ENCODE measurements around the gene ACTL6B. TPM values are rescaled to one million over a fixed set of nuclear protein-coding genes. Genes with fewer than 3 reads are reported as not detected.
A peak's percentile ranks its signal among the peaks of the same experiment; 100 is the strongest.

Gene ACTL6B
- total RNA-seq, 4 donors from 2014 or later: not detected

- no peak for TF ChIP-seq CTCF (IDR thresholded peaks at IDR 0.05)
- no peak for ATAC-seq (ENCODE audit: low FRiP score)
- no peak for DNase-seq (ENCODE audit: low spot score)
Observed at GRCh38 chr7:100682991-100683658, 26.9 kb upstream of the ACTL6B start.

GRCh38 chr7:100682228-100682741, 26.0 kb upstream of the ACTL6B start:
- no peak for DNase-seq (ENCODE audit: low spot score)
- no peak for TF ChIP-seq CTCF (IDR thresholded peaks at IDR 0.05)
- ATAC-seq (ENCODE audit: low FRiP score): no peak

GRCh38 chr7:100681491-100682227, 25.4 kb upstream of the ACTL6B start:
- no peak for DNase-seq (ENCODE audit: low spot score)
- no peak for TF ChIP-seq CTCF (IDR thresholded peaks at IDR 0.05)
- no peak for ATAC-seq (ENCODE audit: low FRiP score)

- TF ChIP-seq CTCF (IDR thresholded peaks at IDR 0.05): no peak
Observed at GRCh38 chr7:100680576-100681271, 24.5 kb upstream of the ACTL6B start.

GRCh38 chr7:100679927-100680575, 23.8 kb upstream of the ACTL6B start:
- TF ChIP-seq CTCF (IDR thresholded peaks at IDR 0.05): no peak
- ATAC-seq (ENCODE audit: low FRiP score): peak; percentile 37
- DNase-seq (ENCODE audit: low spot score): no peak

More at GRCh38 chr7:100680576-100681271, 24.5 kb upstream of the ACTL6B start:
- ATAC-seq (ENCODE audit: low FRiP score) (no peak), DNase-seq (ENCODE audit: low spot score) (no peak)

- no peak for DNase-seq (ENCODE audit: low spot score)
- no peak for ATAC-seq (ENCODE audit: low FRiP score)
- TF ChIP-seq CTCF (IDR thresholded peaks at IDR 0.05): no peak
Observed at GRCh38 chr7:100679129-100679926, 23.1 kb upstream of the ACTL6B start.

All from omental fat pad (tissue), 4 donors.